K562 treated with DMSO at 1 percent for 48 hours (cell line): ENCODE measurements around the gene PLA2G4B. TPM values are rescaled to one million over a fixed set of nuclear protein-coding genes. Genes with fewer than 3 reads are reported as not detected.

Experiments used
- total RNA-seq: library from RNA; unstranded; fragments of 300-600 nt; gene quantifications from 2 replicates; pipeline ENCODE4 v1.2.3, GENCODE V29; 2022; ENCODE audit warnings: low replicate concordance; ENCODE audit errors: extremely low read depth

Gene PLA2G4B
- total RNA-seq = not detected in 2 replicates

DNA sequence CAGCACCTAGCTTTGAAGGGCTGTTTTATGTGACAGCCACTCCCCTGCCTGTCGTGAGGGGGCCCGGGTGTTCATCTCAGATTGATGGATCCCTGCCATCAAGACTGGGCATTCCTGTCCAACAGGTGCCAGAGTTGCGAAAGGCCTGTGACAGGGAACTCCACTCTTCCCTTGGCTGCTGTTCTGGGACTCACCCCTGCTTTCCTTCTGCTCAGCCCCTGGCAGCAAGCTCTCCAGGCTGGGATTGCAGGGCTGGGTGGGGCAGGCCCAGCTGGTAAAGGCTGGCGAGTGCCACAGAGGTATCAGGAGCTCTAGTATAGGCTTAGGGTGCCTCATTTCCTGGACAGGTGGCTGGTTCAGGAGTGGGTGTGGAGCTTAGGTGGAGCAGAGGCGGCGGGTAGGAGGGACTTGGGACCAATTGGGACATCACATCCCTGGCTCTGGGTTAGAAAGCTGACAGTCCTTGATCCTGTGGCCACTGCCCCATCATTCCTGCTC lies at the start of gene PLA2G4B:
Gene PLA2G4B, plus strand, starts transcription at position 448 of the 498 bp plus-strand sequence. CDS start 67 bp downstream, outside the sequence.

GRCh38 chr15:41827880-41828806 lies 10.5 kb upstream of the PLA2G4B start, which contains the start of gene JMJD7:
JMJD7 (plus strand) TSS chr15:41828092; CDS start chr15:41828125, 33 bp downstream.

GRCh38 chr15:41893422-41894250 lies 55.0 kb downstream of the PLA2G4B start, which contains the start of gene SPTBN5:
SPTBN5 (minus strand) TSS chr15:41894053; CDS start chr15:41893497, 556 bp downstream.

Other genes with a start within 250 kb of the PLA2G4B start
- not detected in 2 replicates for gene MGA, start 178.4 kb upstream of the PLA2G4B start, total RNA-seq
- gene MAPKBP1, start 64.4 kb upstream of the PLA2G4B start, total RNA-seq = not detected in 2 replicates
- gene JMJD7, start 10.8 kb upstream of the PLA2G4B start, total RNA-seq = not detected in 2 replicates
- gene SPTBN5, start 55.2 kb downstream of the PLA2G4B start, total RNA-seq = not detected in 2 replicates
- not detected in 2 replicates for gene EHD4, start 133.7 kb downstream of the PLA2G4B start, total RNA-seq
- gene PLA2G4E, start 182.2 kb downstream of the PLA2G4B start, total RNA-seq = not detected in 2 replicates